Activated T-helper 17 cell treated with anti-CD3 and anti-CD28 coated beads, Interleukin-2, amount 50 U/mL, for 72 hours (primary cell): ENCODE results near the gene ATG4B. TPM values are rescaled to one million over a fixed set of nuclear protein-coding genes. Genes with fewer than 3 reads are reported as not detected.

Experiments used
- ATAC-seq: fragments of 150-1000 bp; cut with Tn5 transposase; replicated peaks from 2 replicates; pipeline ENCODE4 v1.10.0; 2021; ENCODE audit warnings: mild to moderate bottlenecking, moderate library complexity
- H3K27ac Mint-ChIP-seq: one replicate; pipeline ENCODE4 v1.8.0; 2022; ENCODE audit warnings: mixed read lengths
- H3K27me3 Mint-ChIP-seq: one replicate; pipeline ENCODE4 v1.8.0; 2022; ENCODE audit warnings: mixed read lengths
- H3K36me3 Mint-ChIP-seq: one replicate; pipeline ENCODE4 v1.8.0; 2022; ENCODE audit warnings: low read depth, mild to moderate bottlenecking, mixed read lengths
- H3K4me1 Mint-ChIP-seq: one replicate; pipeline ENCODE4 v1.8.0; 2022; ENCODE audit warnings: mixed read lengths
- H3K4me3 Mint-ChIP-seq: one replicate; pipeline ENCODE4 v1.8.0; 2022; ENCODE audit warnings: mild to moderate bottlenecking, mixed read lengths
- H3K9me3 Mint-ChIP-seq: one replicate; pipeline ENCODE4 v1.8.0; 2022; ENCODE audit warnings: mixed read lengths
- total RNA-seq, 2 donors: library from RNA; stranded (reverse); gene quantifications; one replicate each; pipeline ENCODE4 v1.2.3, GENCODE V29; 2022

The ATG4B gene
- total RNA-seq, 2 donors from 2014 or later: 88.3 to 91.3 TPM

- no peaks in the 10 kb centered on the region for H3K27me3 Mint-ChIP-seq
- peaks cover 21% of the 10 kb centered on the region for H3K4me1 Mint-ChIP-seq
- H3K36me3 Mint-ChIP-seq: peaks cover 12% of the 10 kb centered on the region
- H3K9me3 Mint-ChIP-seq: no peaks in the 10 kb centered on the region
- ATAC-seq: no peak
- no peak overlapping the region for H3K4me3 Mint-ChIP-seq
- H3K27ac Mint-ChIP-seq: no peak overlapping the region
Measured at GRCh38 chr2:241645056-241645914, 7.8 kb downstream of the ATG4B start.

- Mint-ChIP-seq H3K4me3 (no peak overlapping the region), H3K4me1 (peaks cover 13% of the 10 kb centered on the region), H3K36me3 (peaks cover 15% of the 10 kb centered on the region), H3K9me3 (no peaks in the 10 kb centered on the region), H3K27me3 (no peaks in the 10 kb centered on the region), H3K27ac (peak overlapping the region; percentile 54)
- ATAC-seq: no peak
Measured at GRCh38 chr2:241645915-241646645, 8.6 kb downstream of the ATG4B start.

GRCh38 chr2:241648453-241648852 lies 11.0 kb downstream of the ATG4B start:
- Mint-ChIP-seq H3K4me3 (no peak overlapping the region), H3K27me3 (no peaks in the 10 kb centered on the region), H3K27ac (no peak overlapping the region), H3K4me1 (no peaks in the 10 kb centered on the region), H3K9me3 (no peaks in the 10 kb centered on the region), H3K36me3 (peaks cover 34% of the 10 kb centered on the region)
- no peak for ATAC-seq

- Mint-ChIP-seq H3K27me3 (no peaks in the 10 kb centered on the region), H3K27ac (peak overlapping the region; percentile 61), H3K4me1 (no peaks in the 10 kb centered on the region), H3K36me3 (peaks cover 43% of the 10 kb centered on the region), H3K4me3 (no peak overlapping the region), H3K9me3 (no peaks in the 10 kb centered on the region)
- no peak for ATAC-seq
Measured at GRCh38 chr2:241649404-241649803, 11.9 kb downstream of the ATG4B start.

- no peak overlapping the region for H3K4me3 Mint-ChIP-seq
- no peaks in the 10 kb centered on the region for H3K9me3 Mint-ChIP-seq
- no peaks in the 10 kb centered on the region for H3K4me1 Mint-ChIP-seq
Measured at GRCh38 chr2:241649927-241650326, 12.4 kb downstream of the ATG4B start.

GRCh38 chr2:241652142-241652541 lies 14.6 kb downstream of the ATG4B start:
- H3K9me3 Mint-ChIP-seq: no peaks in the 10 kb centered on the region
- no peaks in the 10 kb centered on the region for H3K4me1 Mint-ChIP-seq
- no peak overlapping the region for H3K27ac Mint-ChIP-seq
- peaks cover 71% of the 10 kb centered on the region for H3K36me3 Mint-ChIP-seq
- no peaks in the 10 kb centered on the region for H3K27me3 Mint-ChIP-seq
- ATAC-seq: no peak
- H3K4me3 Mint-ChIP-seq: no peak overlapping the region

More at GRCh38 chr2:241649927-241650326, 12.4 kb downstream of the ATG4B start:
- ATAC-seq: no peak
- Mint-ChIP-seq H3K27me3 (no peaks in the 10 kb centered on the region), H3K27ac (no peak overlapping the region), H3K36me3 (peaks cover 49% of the 10 kb centered on the region)

GRCh38 chr2:241652722-241653121 lies 15.2 kb downstream of the ATG4B start:
- Mint-ChIP-seq H3K36me3 (peaks cover 77% of the 10 kb centered on the region), H3K4me1 (peaks cover 4% of the 10 kb centered on the region), H3K4me3 (no peak overlapping the region), H3K9me3 (no peaks in the 10 kb centered on the region), H3K27ac (no peak overlapping the region), H3K27me3 (no peaks in the 10 kb centered on the region)
- ATAC-seq: no peak

GRCh38 chr2:241653210-241653750 lies 15.8 kb downstream of the ATG4B start:
- Mint-ChIP-seq H3K27ac (no peak overlapping the region), H3K4me3 (no peak overlapping the region), H3K9me3 (no peaks in the 10 kb centered on the region), H3K27me3 (no peaks in the 10 kb centered on the region), H3K4me1 (peaks cover 4% of the 10 kb centered on the region), H3K36me3 (peaks cover 80% of the 10 kb centered on the region)
- ATAC-seq: no peak

- no peak overlapping the region for H3K27ac Mint-ChIP-seq
- H3K9me3 Mint-ChIP-seq: no peaks in the 10 kb centered on the region
- H3K4me3 Mint-ChIP-seq: no peak overlapping the region
- peaks cover 82% of the 10 kb centered on the region for H3K36me3 Mint-ChIP-seq
- peaks cover 4% of the 10 kb centered on the region for H3K4me1 Mint-ChIP-seq
- ATAC-seq: no peak
- H3K27me3 Mint-ChIP-seq: no peaks in the 10 kb centered on the region
Measured at GRCh38 chr2:241654551-241654950, 17.1 kb downstream of the ATG4B start.

GRCh38 chr2:241655516-241656189 lies 18.2 kb downstream of the ATG4B start:
- no peak overlapping the region for H3K27ac Mint-ChIP-seq
- peaks cover 4% of the 10 kb centered on the region for H3K4me1 Mint-ChIP-seq
- no peak overlapping the region for H3K4me3 Mint-ChIP-seq
- no peaks in the 10 kb centered on the region for H3K9me3 Mint-ChIP-seq
- peaks cover 92% of the 10 kb centered on the region for H3K36me3 Mint-ChIP-seq
- no peak for ATAC-seq
- no peaks in the 10 kb centered on the region for H3K27me3 Mint-ChIP-seq

- Mint-ChIP-seq H3K9me3 (no peaks in the 10 kb centered on the region), H3K36me3 (peaks cover 92% of the 10 kb centered on the region), H3K4me3 (no peak overlapping the region), H3K27me3 (no peaks in the 10 kb centered on the region), H3K27ac (no peak overlapping the region), H3K4me1 (peaks cover 4% of the 10 kb centered on the region)
- no peak for ATAC-seq
Measured at GRCh38 chr2:241656190-241656741, 18.8 kb downstream of the ATG4B start.

- H3K4me1 Mint-ChIP-seq: peaks cover 4% of the 10 kb centered on the region
- H3K9me3 Mint-ChIP-seq: no peaks in the 10 kb centered on the region
- no peak overlapping the region for H3K27ac Mint-ChIP-seq
- H3K36me3 Mint-ChIP-seq: peaks cover 89% of the 10 kb centered on the region
- ATAC-seq: no peak
- H3K4me3 Mint-ChIP-seq: no peak overlapping the region
- no peaks in the 10 kb centered on the region for H3K27me3 Mint-ChIP-seq
Measured at GRCh38 chr2:241657786-241658254, 20.3 kb downstream of the ATG4B start.

GRCh38 chr2:241658296-241658695 lies 20.8 kb downstream of the ATG4B start:
- peaks cover 87% of the 10 kb centered on the region for H3K36me3 Mint-ChIP-seq
- no peaks in the 10 kb centered on the region for H3K9me3 Mint-ChIP-seq
- no peak overlapping the region for H3K4me3 Mint-ChIP-seq
- ATAC-seq: no peak
- H3K4me1 Mint-ChIP-seq: peaks cover 4% of the 10 kb centered on the region
- H3K27me3 Mint-ChIP-seq: no peaks in the 10 kb centered on the region
- H3K27ac Mint-ChIP-seq: no peak overlapping the region

GRCh38 chr2:241659150-241659739 lies 21.8 kb downstream of the ATG4B start:
- H3K36me3 Mint-ChIP-seq: peaks cover 79% of the 10 kb centered on the region
- peak; percentile 28 for ATAC-seq
- H3K27ac Mint-ChIP-seq: no peak overlapping the region
- H3K9me3 Mint-ChIP-seq: no peaks in the 10 kb centered on the region
- no peak overlapping the region for H3K4me3 Mint-ChIP-seq
- peaks cover 4% of the 10 kb centered on the region for H3K4me1 Mint-ChIP-seq
- H3K27me3 Mint-ChIP-seq: no peaks in the 10 kb centered on the region
